Hepatocyte (in vitro differentiated cells): Measurements from ENCODE around the gene UBIAD1. TPM values are rescaled to one million over a fixed set of nuclear protein-coding genes. Genes with fewer than 3 reads are reported as not detected.

Experiments
- DNase-seq: peaks from one replicate; pipeline ENCODE4 v3.0.0-alpha.2; 2016; ENCODE audit warnings: low spot score
- H2AFZ ChIP-seq: fragments of 200-600 bp; sonication (generic); 2 replicates; pipeline ENCODE4 v1.6.0; 2016; ENCODE audit warnings: antibody characterized with exemption, mild to moderate bottlenecking
- H3K27ac ChIP-seq: fragments of 200-600 bp; sonication (generic); 2 replicates; pipeline ENCODE4 v1.5.1; 2016; ENCODE audit warnings: mild to moderate bottlenecking
- H3K27me3 ChIP-seq: fragments of 200-600 bp; sonication (generic); 2 replicates; pipeline ENCODE4 v1.6.1; 2016
- H3K36me3 ChIP-seq: fragments of 200-600 bp; sonication (generic); replicated peaks from 2 replicates; pipeline ENCODE4 v1.5.1; 2016; ENCODE audit warnings: low read depth; ENCODE audit not compliant: insufficient read depth
- H3K4me1 ChIP-seq: fragments of 200-600 bp; sonication (generic); 2 replicates; pipeline ENCODE4 v1.5.1; 2016; ENCODE audit warnings: mild to moderate bottlenecking, moderate library complexity; ENCODE audit not compliant: insufficient read depth
- H3K4me2 ChIP-seq: fragments of 200-600 bp; sonication (generic); 2 replicates; pipeline ENCODE4 v1.6.0; 2016
- H3K4me3 ChIP-seq: fragments of 200-600 bp; sonication (generic); 2 replicates; pipeline ENCODE4 v1.5.1; 2016; ENCODE audit warnings: mild to moderate bottlenecking
- H3K79me2 ChIP-seq: fragments of 200-600 bp; sonication (generic); 2 replicates; pipeline ENCODE4 v1.6.0; 2017; ENCODE audit warnings: mild to moderate bottlenecking
- H3K9me2 ChIP-seq: fragments of 200-600 bp; sonication (generic); replicated peaks from 2 replicates; pipeline ENCODE4 v1.6.0; 2017; ENCODE audit warnings: mild to moderate bottlenecking; ENCODE audit not compliant: insufficient read depth
- H3K9me3 ChIP-seq: fragments of 200-600 bp; sonication (generic); 2 replicates; pipeline ENCODE4 v1.5.1; 2016; ENCODE audit warnings: low read depth, mild to moderate bottlenecking
- H4K20me1 ChIP-seq: fragments of 200-600 bp; sonication (generic); 2 replicates; pipeline ENCODE4 v1.6.0; 2016; ENCODE audit warnings: mild to moderate bottlenecking; ENCODE audit not compliant: insufficient read depth, poor library complexity, severe bottlenecking
- CTCF ChIP-seq: fragments of 200-600 bp; sonication (generic); IDR thresholded peaks from 2 replicates; pipeline ENCODE4 v1.5.1; 2016; ENCODE audit warnings: antibody characterized with exemption, mild to moderate bottlenecking; ENCODE audit not compliant: poor library complexity
- EZH2 ChIP-seq: fragments of 200-600 bp; sonication (generic); IDR thresholded peaks from 2 replicates; pipeline ENCODE4 v1.6.1; 2016; ENCODE audit warnings: antibody characterized with exemption, mild to moderate bottlenecking, borderline replicate concordance
- EZH2phosphoT487 ChIP-seq: fragments of 200-600 bp; sonication (generic); IDR thresholded peaks from one replicate; pipeline ENCODE4 v1.6.1; 2018; ENCODE audit warnings: antibody characterized with exemption, mild to moderate bottlenecking, low read depth, moderate library complexity; ENCODE audit not compliant: unreplicated experiment, severe bottlenecking
- WGBS: methylation state at CpG from one replicate; pipeline ENCODE4 v1.1.6; 2016; ENCODE audit warnings: low lambda C conversion rate; ENCODE audit errors: missing lambda C conversion rate; 5-methylcytosine and 5-hydroxymethylcytosine counted together
- polyA plus RNA-seq: library from polyadenylated mRNA; unstranded; fragments of >200 nt; fragmentation: Nextera tagmentation; extraction: Ambion mirVana; gene quantifications from 2 replicates; pipeline ENCODE4 v1.2.1, GENCODE V29; 2016
- small RNA-seq: library from RNA; depleted of rRNA; stranded (forward); fragments of <200 nt; gene quantifications from one replicate; pipeline ENCODE3, GENCODE V24; 2014
- total RNA-seq: library from RNA; depleted of rRNA; stranded (reverse); fragments of >200 nt; gene quantifications from 2 replicates; pipeline ENCODE4 v1.2.3, GENCODE V29; 2014

The UBIAD1 gene
- total and polyA plus RNA-seq, 2 experiments from 2014 or later: 9.1 to 18.3 TPM

- WGBS: 96% methylated on average over 5 of the region's 7 CpGs
- H3K27me3 ChIP-seq: no peaks in the 10 kb centered on the region
- H3K36me3 ChIP-seq: no peaks in the 10 kb centered on the region
- H3K4me2 ChIP-seq: no peak overlapping the region
- TF ChIP-seq CTCF (no peak), EZH2phosphoT487 (no peak), EZH2 (no peak)
- H3K9me2 ChIP-seq: no peaks in the 10 kb centered on the region
- H3K9me3 ChIP-seq: no peaks in the 10 kb centered on the region
- DNase-seq: no peak
- no peak overlapping the region for H3K4me3 ChIP-seq
- H3K4me1 ChIP-seq: peaks cover 3% of the 10 kb centered on the region
- no peak overlapping the region for H3K27ac ChIP-seq
- H2AFZ ChIP-seq: no peak overlapping the region
- H4K20me1 ChIP-seq: no peaks in the 10 kb centered on the region
- H3K79me2 ChIP-seq: no peaks in the 10 kb centered on the region
Measured at GRCh38 chr1:11334821-11335220, 61.8 kb downstream of the UBIAD1 start.

DNA sequence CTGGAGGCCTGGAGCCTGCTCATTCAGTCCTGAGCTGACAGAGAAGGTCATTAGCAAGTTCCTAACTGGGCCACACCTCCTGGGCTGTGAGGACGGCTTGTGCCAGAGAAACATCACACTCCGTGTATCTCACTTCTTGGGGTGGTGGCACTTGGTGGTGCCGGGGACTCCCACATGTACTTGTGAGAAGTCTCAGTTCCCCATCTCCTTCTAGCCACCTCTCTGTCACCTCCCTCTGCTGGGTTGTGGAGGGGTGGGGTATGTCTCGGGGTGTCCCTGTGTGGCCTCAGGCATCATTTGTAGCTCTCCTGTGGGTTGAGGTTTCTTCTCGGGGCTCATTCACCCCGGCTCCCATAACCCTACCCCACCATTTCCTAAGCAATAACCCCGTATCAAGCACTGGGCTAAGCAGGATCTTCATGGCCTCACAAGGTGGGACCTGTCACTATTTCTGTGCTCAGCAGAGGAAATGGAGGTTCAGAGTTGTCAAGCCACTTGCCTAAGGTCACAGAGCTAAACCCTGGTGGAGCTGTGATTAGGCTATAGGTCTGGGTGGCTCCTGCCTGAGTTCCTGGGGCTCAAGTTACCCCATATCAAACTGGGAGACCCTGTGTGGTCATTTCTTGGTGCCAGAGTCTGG lies 62.5 kb downstream of the UBIAD1 start:
- H3K27ac ChIP-seq: no peak overlapping the region
- TF ChIP-seq EZH2phosphoT487: no peak
- TF ChIP-seq EZH2: no peak
- TF ChIP-seq CTCF: no peak
- no peak overlapping the region for H2AFZ ChIP-seq
- no peak for DNase-seq
- H3K4me3 ChIP-seq: no peak overlapping the region
- H3K79me2 ChIP-seq: no peaks in the 10 kb centered on the region
- peaks cover 10% of the 10 kb centered on the region for H3K4me1 ChIP-seq
- H3K4me2 ChIP-seq: no peak overlapping the region
- no peaks in the 10 kb centered on the region for H4K20me1 ChIP-seq
- WGBS: 89% methylated on average over 7 of the region's 7 CpGs
- no peaks in the 10 kb centered on the region for H3K36me3 ChIP-seq
- no peaks in the 10 kb centered on the region for H3K9me3 ChIP-seq
- H3K9me2 ChIP-seq: no peaks in the 10 kb centered on the region
- no peaks in the 10 kb centered on the region for H3K27me3 ChIP-seq

DNA sequence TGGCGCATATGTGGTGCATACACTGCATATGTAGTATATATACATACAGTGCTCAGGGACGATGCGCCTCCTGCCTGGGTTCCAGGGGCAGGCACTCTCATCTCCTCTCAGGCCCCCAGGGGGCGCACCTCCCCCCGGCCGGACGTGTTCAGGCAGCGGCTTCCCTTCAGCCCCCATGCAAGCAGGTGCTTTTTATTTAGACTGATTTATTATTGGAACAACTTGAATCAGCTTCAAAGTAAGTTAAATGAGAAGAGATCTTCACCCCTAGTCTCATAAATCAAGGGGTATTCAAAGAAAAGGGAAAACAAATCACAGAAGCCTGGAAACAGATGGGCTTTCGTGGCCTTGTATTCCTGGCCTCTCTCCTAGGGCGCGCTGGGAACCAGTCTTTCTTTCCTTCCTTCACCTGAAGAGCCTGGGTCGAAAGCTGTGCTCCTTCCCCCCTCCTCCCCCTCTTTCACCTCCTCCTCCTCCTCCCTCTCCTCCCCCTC lies 64.6 kb downstream of the UBIAD1 start:
- no peaks in the 10 kb centered on the region for H3K9me2 ChIP-seq

More for the DNA sequence above, 64.6 kb downstream of the UBIAD1 start:
- no peaks in the 10 kb centered on the region for H3K79me2 ChIP-seq
- peaks cover 11% of the 10 kb centered on the region for H3K4me1 ChIP-seq
- DNase-seq: peak; percentile 67
- no peak overlapping the region for H3K4me2 ChIP-seq
- H3K27me3 ChIP-seq: no peaks in the 10 kb centered on the region
- no peak overlapping the region for H3K4me3 ChIP-seq
- no peaks in the 10 kb centered on the region for H3K9me3 ChIP-seq
- 34% methylated on average over 10 of the region's 12 CpGs for WGBS
- no peaks in the 10 kb centered on the region for H3K36me3 ChIP-seq
- no peak overlapping the region for H2AFZ ChIP-seq
- no peaks in the 10 kb centered on the region for H4K20me1 ChIP-seq
- peak; percentile 71 for TF ChIP-seq CTCF
- TF ChIP-seq EZH2phosphoT487: no peak
- TF ChIP-seq EZH2: no peak
- no peak overlapping the region for H3K27ac ChIP-seq

Small RNA genes lying within 50 kb of the gene (small RNA-seq; reads per million reads assigned to genes)
- gene RNU6-291P (not detected), gene RPL39P6 (not detected)

Other genes with a start within 250 kb of the UBIAD1 start
- 1.0 and 3.3 TPM in 2 replicates for gene MASP2, start 226.0 kb upstream of the UBIAD1 start, total RNA-seq
- gene MASP2, start 226.0 kb upstream of the UBIAD1 start, polyA plus RNA-seq: 9.5 and 16.6 TPM in 2 replicates
- gene SRM, start 213.2 kb upstream of the UBIAD1 start, total RNA-seq: 22.7 and 28.6 TPM in 2 replicates
- 186 and 207 TPM in 2 replicates for gene SRM, start 213.2 kb upstream of the UBIAD1 start, polyA plus RNA-seq
- 42.0 and 47.0 TPM in 2 replicates for gene EXOSC10, start 173.3 kb upstream of the UBIAD1 start, total RNA-seq
- 44.2 and 47.2 TPM in 2 replicates for gene EXOSC10, start 173.3 kb upstream of the UBIAD1 start, polyA plus RNA-seq
- gene ANGPTL7, start 83.8 kb upstream of the UBIAD1 start, total RNA-seq: 19.7 and 25.6 TPM in 2 replicates
- gene ANGPTL7, start 83.8 kb upstream of the UBIAD1 start, polyA plus RNA-seq: 37.2 and 50.5 TPM in 2 replicates
- 35.8 and 37.7 TPM in 2 replicates for gene MTOR, start 10.6 kb upstream of the UBIAD1 start, total RNA-seq
- 11.9 and 17.2 TPM in 2 replicates for gene MTOR, start 10.6 kb upstream of the UBIAD1 start, polyA plus RNA-seq
- 0.08 and 0.10 TPM in 2 replicates for gene DISP3, start 206.0 kb downstream of the UBIAD1 start, total RNA-seq
- gene DISP3, start 206.0 kb downstream of the UBIAD1 start, polyA plus RNA-seq: 0.34 TPM in 1 of 2 replicates, not detected in the other